Measurements from ENCODE around the gene RPS3.

RPS3 gene

DNA sequence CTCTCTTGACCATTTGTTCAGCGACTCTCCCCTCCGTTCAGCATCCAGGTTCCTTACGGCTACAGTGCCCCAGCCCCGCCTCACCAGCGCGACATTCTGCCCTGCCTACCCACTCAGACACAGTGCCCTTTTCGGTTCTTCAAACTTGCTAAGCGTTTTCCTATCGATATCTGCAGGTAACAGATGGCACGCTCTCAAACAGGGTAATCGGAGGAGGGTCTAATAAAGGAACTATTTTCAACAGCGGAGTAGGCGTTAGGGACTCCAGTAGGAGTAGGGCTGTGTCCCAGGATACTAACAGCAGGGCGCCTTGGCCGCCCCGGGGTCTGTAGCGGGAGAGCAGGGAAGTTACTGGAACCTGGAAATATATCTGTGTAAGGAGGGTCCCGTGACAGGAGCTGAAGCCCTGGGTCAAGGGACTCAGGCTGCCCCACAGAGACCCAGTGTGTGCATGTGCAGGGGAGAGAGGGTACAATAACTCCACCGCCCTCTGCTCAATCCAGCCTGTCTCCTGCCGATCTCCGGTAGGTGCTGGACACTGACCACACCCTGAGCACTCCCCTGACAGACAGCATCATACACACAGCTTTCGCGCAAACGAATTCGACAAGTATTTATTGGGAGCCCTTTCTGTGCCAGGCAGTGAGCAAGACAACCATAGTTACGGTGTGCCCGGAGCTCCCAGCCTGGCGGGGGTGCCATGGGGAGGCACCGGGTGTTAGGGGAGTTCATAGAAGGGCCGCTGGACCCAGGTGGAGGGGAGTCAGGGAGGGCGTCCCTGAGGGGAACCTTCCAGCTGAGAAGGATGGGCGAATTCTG, 31.6 kb downstream of the RPS3 start:
- H3K4me2 ChIP-seq (ENCODE audit: low read length) = no peak overlapping the region
- H3K79me2 ChIP-seq (ENCODE audit: control insufficient read depth, low read length) = no peaks in the 10 kb centered on the region
- no peaks in the 10 kb centered on the region for H3K4me1 ChIP-seq (ENCODE audit: control insufficient read depth, low read length)
- no peak overlapping the region for H3K27ac ChIP-seq (ENCODE audit: low read depth, low read length)
- peaks cover 8% of the 10 kb centered on the region; the same call in 1 of the 2 replicates for H3K27me3 ChIP-seq (ENCODE audit: control insufficient read depth, low read length)
- H3K4me3 ChIP-seq (ENCODE audit: low read length) = no peak overlapping the region
- TF ChIP-seq, protein P1, sequence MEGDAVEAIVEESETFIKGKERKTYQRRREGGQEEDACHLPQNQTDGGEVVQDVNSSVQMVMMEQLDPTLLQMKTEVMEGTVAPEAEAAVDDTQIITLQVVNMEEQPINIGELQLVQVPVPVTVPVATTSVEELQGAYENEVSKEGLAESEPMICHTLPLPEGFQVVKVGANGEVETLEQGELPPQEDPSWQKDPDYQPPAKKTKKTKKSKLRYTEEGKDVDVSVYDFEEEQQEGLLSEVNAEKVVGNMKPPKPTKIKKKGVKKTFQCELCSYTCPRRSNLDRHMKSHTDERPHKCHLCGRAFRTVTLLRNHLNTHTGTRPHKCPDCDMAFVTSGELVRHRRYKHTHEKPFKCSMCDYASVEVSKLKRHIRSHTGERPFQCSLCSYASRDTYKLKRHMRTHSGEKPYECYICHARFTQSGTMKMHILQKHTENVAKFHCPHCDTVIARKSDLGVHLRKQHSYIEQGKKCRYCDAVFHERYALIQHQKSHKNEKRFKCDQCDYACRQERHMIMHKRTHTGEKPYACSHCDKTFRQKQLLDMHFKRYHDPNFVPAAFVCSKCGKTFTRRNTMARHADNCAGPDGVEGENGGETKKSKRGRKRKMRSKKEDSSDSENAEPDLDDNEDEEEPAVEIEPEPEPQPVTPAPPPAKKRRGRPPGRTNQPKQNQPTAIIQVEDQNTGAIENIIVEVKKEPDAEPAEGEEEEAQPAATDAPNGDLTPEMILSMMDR (IDR thresholded peaks at IDR 0.05; ENCODE audit: low read depth, low read length, poor library complexity, severe bottlenecking) = no peak
- no peak for TF ChIP-seq EZH2phosphoT487 (IDR thresholded peaks at IDR 0.05; ENCODE audit: borderline replicate concordance, low read length)
- no peaks in the 10 kb centered on the region for H3K9me2 ChIP-seq (replicated peaks; ENCODE audit: control insufficient read depth, low read length)
- no peaks in the 10 kb centered on the region for H4K20me1 ChIP-seq (ENCODE audit: control insufficient read depth, insufficient read depth, low read depth, low read length)
- H3F3A ChIP-seq (ENCODE audit: control insufficient read depth, insufficient read depth) = no peaks in the 10 kb centered on the region
- no peaks in the 10 kb centered on the region for H3K36me3 ChIP-seq (ENCODE audit: control insufficient read depth, low read length)
- H3K9me3 ChIP-seq (ENCODE audit: control insufficient read depth, insufficient read depth, low read length) = no peaks in the 10 kb centered on the region

DNA sequence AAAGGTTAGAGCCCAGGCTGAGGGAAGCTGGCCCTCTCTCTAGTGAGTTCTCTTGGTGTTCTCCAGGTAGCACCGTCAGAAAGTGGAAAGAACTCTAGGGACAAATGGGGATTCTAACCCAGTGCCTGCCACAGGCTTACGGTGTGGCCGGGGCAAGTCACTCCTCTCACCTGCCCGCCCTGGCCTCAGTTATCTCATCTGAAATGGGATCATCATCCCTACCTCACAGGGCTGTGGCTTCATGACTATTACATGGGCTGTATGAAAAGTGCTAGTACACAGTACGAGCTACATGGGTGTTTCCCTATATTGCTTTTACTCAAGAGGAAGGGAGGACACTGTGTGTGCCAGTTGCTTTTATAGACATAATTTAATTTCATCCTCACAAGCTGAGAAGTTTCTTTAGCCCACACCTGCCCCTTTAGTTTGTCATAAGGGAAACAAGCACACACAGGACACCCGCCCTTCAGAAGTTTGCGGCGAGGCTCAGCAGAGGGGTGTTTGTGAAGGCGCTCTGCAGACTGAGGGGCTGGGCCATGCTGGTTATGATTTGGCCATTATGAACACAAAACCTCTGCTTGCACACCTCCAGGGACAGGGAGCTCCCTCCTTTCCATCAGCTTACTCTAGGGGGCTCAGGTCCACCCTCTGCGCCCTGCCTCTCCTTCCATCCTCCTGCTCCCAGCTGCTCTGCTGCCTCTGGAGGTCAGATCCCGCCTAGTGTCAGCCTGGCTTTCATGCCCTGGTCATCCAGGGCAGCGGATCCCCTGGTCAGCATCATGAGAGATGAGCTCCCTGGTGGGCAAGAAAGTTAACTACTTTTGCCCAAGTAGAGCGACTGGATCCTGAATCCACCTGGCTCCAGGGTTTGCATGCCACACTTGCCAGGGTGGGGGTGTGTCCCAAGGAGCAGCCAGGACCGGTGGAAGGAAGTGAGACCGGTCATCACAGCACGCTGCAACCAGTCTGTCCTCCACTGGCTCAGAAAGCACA, 32.5 kb downstream of the RPS3 start:
- no peaks in the 10 kb centered on the region; the same call in 1 of the 2 replicates for H4K20me1 ChIP-seq (ENCODE audit: control insufficient read depth, insufficient read depth, low read depth, low read length)
- H3K9me2 ChIP-seq (replicated peaks; ENCODE audit: control insufficient read depth, low read length) = no peaks in the 10 kb centered on the region
- no peaks in the 10 kb centered on the region for H3K36me3 ChIP-seq (ENCODE audit: control insufficient read depth, low read length)
- no peaks in the 10 kb centered on the region for H3K79me2 ChIP-seq (ENCODE audit: control insufficient read depth, low read length)
- H3F3A ChIP-seq (ENCODE audit: control insufficient read depth, insufficient read depth) = no peaks in the 10 kb centered on the region
- no peak overlapping the region for H3K27ac ChIP-seq (ENCODE audit: low read depth, low read length)
- H3K27me3 ChIP-seq (ENCODE audit: control insufficient read depth, low read length) = peaks cover 8% of the 10 kb centered on the region; the same call in 1 of the 2 replicates
- H3K4me1 ChIP-seq (ENCODE audit: control insufficient read depth, low read length) = no peaks in the 10 kb centered on the region
- no peak overlapping the region for H3K4me3 ChIP-seq (ENCODE audit: low read length)
- TF ChIP-seq, protein P1 (IDR thresholded peaks at IDR 0.05; ENCODE audit: low read depth, low read length, poor library complexity, severe bottlenecking) = no peak
- TF ChIP-seq EZH2phosphoT487 (IDR thresholded peaks at IDR 0.05; ENCODE audit: borderline replicate concordance, low read length) = no peak
- no peaks in the 10 kb centered on the region for H3K9me3 ChIP-seq (ENCODE audit: control insufficient read depth, insufficient read depth, low read length)
- no peak overlapping the region for H3K4me2 ChIP-seq (ENCODE audit: low read length)

DNA sequence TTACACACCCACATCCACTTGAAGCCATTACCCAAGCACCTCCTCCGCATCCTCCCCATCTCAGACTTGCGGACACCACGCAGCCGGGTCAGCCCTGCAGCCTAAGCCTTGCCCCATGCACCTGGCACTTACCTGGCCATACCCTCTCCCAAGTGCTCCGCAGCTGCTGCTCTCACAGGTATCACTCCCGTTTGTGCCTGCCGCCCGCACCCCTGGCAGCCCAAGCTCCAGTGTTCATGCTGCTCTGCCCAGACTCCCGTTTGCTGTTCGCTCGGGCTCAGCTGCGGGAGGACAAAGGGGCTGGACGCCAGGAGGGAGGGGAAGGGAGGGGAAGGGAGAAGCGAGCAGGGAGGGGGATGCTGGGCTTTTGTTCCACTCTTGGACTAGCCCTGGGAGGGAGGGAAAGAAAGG, 33.6 kb downstream of the RPS3 start, which contains the start of gene KLHL35:
TSS of gene KLHL35 (minus strand) at position 293 of the 411 bp plus-strand sequence. CDS start 2,574 bp downstream, outside the sequence.
- Histone ChIP-seq H3K36me3 (ENCODE audit: control insufficient read depth, low read length) (no peaks in the 10 kb centered on the region), H3K4me3 (ENCODE audit: low read length) (no peak within 1 kb of the TSS), H3K27ac (ENCODE audit: low read depth, low read length) (no peak within 1 kb of the TSS), H3K79me2 (ENCODE audit: control insufficient read depth, low read length) (no peaks in the 10 kb centered on the region), H3K4me1 (ENCODE audit: control insufficient read depth, low read length) (no peaks in the 10 kb centered on the region), H3F3A (ENCODE audit: control insufficient read depth, insufficient read depth) (no peaks in the 10 kb centered on the region), H3K4me2 (ENCODE audit: low read length) (no peak within 1 kb of the TSS), H4K20me1 (ENCODE audit: control insufficient read depth, insufficient read depth, low read depth, low read length) (no peaks in the 10 kb centered on the region; the same call in 1 of the 2 replicates), H3K9me2 (replicated peaks; ENCODE audit: control insufficient read depth, low read length) (no peaks in the 10 kb centered on the region), H3K9me3 (ENCODE audit: control insufficient read depth, insufficient read depth, low read length) (no peaks in the 10 kb centered on the region), H3K27me3 (ENCODE audit: control insufficient read depth, low read length) (peaks cover 8% of the 10 kb centered on the region; the same call in 1 of the 2 replicates)
- TF ChIP-seq EZH2phosphoT487 (IDR thresholded peaks at IDR 0.05; ENCODE audit: borderline replicate concordance, low read length) = no peak
- TF ChIP-seq, protein P1 (IDR thresholded peaks at IDR 0.05; ENCODE audit: low read depth, low read length, poor library complexity, severe bottlenecking) = no peak
